G401.6 (cell line): ENCODE data around the gene EMID1.

ENCODE experiments used
- FAIRE-seq: peaks from 2 replicates; lab custom pipeline; 2012; peaks lifted over from hg19 to GRCh38; lab: Jason Lieb, UNC

EMID1 gene

DNA sequence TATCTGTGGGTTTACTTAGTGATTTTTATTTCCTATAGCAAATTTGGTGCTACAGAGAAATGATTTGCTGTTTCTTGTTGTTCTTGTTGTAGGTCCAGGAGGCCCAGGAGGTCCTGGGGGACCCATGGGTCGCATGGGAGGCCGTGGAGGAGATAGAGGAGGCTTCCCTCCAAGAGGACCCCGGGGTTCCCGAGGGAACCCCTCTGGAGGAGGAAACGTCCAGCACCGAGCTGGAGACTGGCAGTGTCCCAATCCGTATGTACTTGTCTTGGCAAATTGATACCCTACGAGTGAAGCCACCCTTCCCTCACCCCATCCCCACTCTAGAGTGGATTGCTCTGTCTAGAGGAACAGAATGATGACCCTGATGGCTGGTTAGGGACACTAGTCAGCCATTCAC, 92.9 kb downstream of the EMID1 start:
- no peak for FAIRE-seq

DNA sequence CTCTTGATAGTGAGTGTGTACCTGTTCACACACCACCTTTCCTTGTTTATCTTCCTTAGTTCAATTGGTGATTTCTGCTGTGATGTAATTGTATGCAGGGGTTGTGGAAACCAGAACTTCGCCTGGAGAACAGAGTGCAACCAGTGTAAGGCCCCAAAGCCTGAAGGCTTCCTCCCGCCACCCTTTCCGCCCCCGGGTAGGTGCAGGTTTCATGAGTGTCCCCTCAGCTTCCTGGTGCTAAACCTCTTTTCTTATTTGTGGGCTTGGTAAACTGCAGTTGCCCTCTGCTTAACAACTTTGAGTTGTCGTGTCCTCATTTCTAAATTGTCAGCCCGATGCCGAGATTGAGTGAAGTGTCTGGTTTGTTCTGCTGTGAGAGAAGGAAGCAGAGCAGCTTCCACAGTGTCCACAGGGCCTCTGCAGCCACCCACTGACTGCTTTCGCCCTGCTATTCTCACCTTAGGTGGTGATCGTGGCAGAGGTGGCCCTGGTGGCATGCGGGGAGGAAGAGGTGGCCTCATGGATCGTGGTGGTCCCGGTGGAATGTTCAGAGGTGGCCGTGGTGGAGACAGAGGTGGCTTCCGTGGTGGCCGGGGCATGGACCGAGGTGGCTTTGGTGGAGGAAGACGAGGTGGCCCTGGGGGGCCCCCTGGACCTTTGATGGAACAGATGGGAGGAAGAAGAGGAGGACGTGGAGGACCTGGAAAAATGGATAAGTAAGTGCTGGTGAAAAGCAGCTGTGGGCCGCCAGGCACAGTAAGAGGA, 93.6 kb downstream of the EMID1 start:
- FAIRE-seq = no peak

DNA sequence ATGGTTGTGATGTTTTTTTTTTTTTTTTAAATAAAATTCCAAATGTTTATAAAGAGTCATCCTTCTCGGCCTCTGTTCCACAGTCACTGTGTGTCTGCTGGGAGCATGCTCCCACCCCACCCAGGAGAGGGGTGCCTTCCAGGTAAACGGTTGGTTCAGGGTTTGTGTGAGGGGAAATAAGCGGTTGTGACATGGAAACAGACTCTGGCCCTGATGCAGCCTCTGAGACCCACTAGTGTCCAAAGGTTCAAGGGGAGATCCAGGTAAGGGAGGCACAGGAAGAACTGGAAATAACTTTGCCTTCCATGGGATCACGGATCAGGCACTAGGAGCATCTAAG, 94.7 kb downstream of the EMID1 start:
- FAIRE-seq = no peak

DNA sequence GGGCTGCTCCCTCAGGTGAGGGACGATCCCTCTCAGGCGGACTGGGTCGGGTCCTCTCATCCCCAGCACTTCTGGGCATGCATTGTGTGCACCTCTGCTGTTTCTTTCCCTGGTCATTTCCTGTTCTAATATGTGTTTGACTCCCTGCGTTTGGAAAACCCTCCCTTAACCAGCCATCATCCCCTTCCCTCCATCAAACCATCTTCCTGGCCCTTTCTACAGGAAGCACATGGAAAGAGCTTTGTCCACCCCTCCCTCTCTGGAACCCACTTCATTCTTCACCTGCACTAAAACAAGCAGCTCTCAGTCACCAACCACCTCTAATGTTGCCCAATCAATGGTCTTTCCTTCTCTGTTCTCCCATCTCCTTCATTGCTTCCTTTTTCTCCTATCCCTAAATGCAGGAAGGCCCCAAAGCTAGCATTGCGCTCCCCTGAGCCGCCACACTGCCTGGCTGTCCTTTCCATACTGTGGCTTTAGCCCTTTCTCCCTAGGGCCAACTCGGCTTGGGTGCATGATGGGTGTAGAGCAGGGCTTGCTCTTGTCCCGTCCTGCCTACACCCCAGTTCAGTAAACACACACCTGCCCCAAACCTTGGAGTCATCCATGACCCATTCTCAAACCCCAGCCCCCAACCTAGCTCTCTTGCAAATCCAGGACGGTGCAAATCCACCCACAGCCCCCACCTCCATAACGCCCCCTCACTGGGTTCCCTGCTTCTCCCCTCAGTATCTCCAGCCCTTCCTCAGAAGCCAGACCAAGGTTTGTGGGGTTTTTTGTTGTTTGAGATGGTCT, 95.3 kb downstream of the EMID1 start:
- FAIRE-seq = peak; percentile 83

DNA sequence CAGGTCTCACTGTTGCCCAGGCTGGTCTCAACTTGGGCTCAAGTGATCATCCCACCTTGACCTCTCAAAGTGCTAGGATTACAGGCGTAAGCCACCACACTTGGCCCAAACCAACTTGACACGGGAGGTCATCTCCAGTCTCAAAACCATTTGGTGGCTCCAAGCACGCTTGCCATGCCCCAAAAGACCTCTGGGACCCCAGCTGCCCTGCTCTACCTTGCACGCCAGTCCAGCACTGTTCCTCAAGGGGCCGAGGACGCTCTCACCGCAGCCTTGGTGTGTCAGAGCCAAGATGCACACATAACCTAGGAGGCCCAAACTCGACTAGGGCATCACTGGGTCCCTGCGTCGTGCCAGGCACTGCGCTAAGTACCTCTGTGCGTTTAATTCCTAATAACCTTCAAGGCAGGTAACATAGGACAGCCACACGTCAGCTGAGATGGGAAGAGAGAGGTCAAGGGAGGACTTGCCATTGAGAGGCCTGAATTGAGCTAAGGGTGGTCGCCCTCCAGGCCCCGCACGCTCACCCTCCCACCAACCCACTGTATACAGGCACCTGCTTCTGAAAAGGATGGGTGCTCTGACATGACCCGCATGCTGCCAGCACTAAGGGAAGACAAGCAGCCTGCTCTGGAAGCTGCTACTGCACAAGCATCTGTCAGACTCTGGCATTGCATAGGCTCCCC, 96.2 kb downstream of the EMID1 start:
- no peak for FAIRE-seq

DNA sequence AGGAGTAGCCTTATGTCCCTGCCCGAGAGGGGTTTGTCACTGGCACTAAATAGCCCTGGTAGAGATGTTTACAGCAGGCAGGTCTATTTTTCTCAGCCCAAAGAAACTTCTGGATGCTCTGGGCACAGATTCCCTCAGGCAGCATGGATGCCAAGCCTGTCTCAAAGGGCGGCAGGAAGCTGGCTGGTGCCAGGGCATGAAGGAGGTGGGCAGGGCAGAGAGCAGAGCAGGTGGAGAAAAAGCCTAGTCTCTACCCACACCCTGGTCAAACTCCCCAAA, 96.6 kb downstream of the EMID1 start:
- no peak for FAIRE-seq

DNA sequence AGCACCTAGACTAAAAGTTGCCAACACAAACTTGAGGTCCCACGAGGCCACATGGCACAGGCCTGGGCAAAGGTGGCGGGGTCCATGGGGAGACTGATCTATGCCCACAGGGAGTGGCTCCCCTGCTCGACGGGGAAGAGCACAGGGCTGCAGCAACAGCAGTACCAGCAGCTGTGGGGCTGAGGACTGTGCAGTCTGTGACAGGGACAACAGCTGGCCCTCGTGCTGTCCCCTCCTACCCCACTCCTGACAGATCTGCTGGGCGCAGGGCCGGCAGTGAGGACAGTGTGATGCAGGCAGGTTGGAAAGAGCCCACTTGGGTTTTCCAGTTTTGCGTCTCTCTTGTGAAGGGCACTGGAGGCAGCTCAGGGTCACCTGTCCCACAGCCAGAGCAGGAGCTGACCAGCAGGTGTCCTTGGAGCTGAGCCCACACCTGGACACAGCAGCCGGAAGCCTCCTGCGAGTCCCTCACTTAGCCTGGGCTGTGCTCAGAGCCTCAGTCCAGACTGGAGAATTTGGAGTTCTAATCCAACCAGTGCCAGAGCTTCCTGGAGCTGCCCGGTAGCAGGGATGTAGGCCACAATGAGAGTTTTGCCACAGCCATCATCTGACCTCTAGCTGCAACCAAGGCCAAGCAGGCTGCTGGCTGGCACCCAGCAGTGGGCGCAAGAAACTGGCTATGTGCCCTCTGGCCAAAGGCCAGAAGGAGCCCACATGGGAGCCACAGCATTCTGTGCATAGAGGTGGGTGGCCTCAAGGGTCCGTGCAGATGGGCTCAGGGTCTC, 97.2 kb downstream of the EMID1 start:
- no peak for FAIRE-seq

DNA sequence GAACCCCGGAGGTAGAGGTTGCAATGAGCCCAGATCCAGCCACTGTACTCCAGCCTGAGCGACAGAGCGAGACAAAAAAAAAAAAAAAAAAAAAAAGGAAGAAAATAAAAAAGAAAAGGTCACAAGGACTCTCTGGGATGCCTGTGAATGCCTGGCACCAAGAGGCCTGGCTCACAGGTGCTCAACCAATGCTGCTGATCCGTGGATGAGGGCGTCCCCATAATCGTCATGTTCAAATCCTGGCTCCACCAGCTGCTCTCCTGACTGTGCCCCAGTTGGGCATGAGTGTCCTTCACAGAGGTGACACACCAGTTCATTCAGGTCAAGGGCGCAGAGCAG, 100.1 kb downstream of the EMID1 start:
- FAIRE-seq = no peak

DNA sequence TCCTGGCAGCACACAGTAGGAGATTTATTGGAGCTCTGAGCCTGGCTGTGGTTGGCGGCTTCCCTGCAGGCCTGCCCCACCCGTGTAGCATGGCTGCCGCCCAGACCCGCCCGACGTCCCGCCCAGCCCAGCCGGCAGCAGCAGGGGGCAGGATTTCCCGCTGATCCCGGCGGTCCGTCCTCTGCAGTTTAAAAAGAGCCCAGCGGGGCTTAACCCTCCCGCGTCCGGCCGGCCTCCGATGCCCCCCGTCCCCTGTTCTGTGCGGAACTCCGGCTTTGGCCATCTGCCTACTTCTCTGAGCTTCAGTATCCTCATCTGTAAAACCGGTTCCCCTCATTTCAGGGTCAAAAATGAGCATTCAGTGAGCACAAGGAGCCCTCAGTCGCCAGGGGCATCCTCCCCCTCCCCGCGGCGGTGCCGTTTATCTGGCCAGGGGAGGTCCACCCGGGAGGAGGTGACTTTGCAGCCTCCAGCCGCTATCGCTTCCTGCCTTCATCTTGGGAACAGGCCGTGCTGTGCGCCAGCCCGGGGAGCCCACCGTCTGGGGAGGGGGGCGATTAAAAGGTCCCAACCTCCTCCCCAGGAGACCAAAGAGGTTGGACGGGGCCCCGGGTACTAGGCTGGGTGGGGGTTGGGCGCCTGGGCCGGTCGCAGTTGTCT, 100.6 kb downstream of the EMID1 start, which contains the start of gene GAS2L1:
GAS2L1 (plus strand) TSS at position 476 of the 660 bp plus-strand sequence. CDS start 1,456 bp downstream, outside the sequence.
- FAIRE-seq = no peak

DNA sequence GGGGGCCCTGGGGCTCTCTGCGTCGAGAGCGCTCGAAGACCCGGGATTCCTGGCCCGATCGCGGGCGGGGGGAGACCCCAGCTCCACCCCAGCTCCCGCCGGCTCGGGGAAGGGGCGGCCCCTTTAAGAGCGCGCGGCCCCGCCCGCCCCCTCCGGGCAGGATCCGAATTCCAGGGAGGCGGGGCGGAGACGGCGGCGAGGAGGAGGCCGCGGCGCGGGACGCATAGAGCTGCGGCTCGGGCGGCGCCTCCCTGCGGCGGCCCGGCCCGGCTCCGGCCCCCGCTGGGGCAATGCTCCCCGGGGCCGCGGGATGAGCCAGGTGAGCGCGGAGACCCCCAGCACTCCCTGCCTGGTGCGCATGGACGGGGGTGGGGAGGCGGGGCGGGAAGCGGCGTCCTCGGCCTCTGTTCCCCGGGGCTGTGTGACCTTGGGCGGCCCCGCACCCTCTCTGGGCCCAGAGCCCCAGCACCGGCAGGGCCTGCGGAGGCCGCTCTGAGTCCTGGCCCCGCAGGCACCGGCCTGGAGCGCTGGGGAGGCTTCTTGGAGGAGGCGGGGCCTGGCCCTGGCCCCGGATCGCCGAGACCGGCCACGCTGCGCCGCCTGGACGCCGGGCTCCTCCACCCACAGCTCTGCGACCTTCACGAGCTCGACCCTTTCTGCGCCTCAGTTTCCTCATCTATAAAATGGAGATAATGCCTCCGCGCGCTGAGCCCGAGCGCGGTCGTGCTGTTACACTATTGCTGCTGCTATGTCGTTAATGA, 101.3 kb downstream of the EMID1 start:
- FAIRE-seq = no peak

DNA sequence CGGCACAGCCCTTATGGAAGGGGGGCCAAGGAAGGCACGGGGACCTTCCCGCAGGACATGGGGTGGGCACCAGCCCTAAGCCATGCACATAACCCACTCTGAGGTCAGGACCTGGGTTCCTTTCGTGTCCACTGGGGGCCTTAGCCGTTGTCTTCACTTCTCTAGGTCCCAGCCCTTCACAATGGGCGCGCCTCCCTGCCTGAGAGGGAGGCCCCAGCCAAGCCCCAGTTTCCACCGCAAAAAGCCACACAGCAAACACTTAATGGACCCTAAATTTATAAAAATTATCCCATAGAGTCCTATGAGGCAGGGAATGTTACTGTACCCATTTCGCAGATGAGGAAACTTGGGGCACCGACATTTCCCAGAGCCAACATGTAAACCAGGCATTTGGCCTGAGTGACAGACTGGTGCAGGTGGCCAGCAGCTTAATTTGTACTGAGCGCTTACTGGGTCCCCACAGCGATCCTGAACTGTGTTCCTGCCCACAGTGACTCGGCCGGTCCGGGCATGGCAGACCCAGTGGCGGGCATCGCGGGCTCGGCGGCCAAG, 102.0 kb downstream of the EMID1 start:
- no peak for FAIRE-seq

DNA sequence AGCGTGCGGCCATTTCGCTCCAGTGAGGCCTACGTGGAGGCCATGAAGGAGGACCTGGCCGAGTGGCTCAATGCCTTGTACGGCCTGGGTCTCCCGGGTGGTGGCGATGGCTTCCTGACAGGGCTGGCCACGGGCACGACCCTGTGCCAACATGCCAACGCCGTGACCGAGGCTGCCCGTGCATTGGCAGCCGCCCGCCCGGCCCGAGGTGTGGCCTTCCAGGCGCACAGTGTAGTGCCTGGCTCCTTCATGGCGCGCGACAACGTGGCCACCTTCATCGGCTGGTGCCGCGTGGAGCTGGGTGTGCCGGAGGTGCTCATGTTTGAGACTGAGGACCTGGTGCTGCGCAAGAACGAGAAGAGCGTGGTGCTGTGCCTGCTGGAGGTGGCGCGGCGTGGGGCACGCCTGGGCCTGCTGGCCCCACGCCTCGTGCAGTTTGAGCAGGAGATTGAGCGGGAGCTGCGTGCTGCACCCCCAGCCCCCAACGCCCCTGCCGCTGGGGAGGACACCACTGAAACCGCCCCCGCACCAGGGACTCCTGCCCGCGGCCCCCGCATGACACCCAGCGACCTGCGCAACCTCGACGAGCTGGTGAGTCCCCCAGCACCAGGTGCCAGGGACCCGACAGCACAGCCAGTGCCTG, 102.6 kb downstream of the EMID1 start:
- FAIRE-seq = no peak

DNA sequence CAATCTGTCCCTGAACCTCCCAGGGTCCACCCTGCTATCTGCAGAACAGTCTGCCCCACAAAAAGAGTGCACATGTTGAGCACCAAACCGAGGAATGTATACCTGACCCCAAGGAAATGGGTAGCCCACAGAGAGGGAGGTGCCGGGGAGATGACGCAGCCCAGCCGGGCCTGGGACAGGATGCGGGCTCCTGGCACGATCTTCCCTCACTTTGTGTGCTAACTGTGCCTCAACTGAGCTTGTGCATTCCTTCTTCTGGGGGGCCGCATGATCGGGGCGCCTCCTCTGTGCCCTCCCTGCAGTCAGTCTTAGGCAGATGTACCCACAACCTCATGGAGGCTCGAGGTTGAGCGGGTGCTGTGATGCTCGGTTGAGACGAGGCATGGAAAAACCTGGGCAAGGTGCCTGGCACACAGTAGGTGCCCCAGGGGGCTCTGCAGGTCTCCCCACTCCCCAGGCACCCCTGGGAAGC, 103.1 kb downstream of the EMID1 start:
- FAIRE-seq = no peak
